T-helper 9 cell (primary cell): ENCODE data around the gene NKAIN1.
"Not testable (repeated sequence)": the region's sequence is repeated elsewhere in the genome, so short reads cannot be mapped to it uniquely, and the experiment has no call there.

Source experiments
- DNase-seq: peaks from one replicate; pipeline ENCODE4 v3.0.0-alpha.2; 2020
- total RNA-seq, 2 donors: gene quantifications; one replicate each; lab custom pipeline; 2026; lab: John Stamatoyannopoulos, UW

NKAIN1 gene
- total RNA-seq, result 0 reads per million in 2 donors

DNA sequence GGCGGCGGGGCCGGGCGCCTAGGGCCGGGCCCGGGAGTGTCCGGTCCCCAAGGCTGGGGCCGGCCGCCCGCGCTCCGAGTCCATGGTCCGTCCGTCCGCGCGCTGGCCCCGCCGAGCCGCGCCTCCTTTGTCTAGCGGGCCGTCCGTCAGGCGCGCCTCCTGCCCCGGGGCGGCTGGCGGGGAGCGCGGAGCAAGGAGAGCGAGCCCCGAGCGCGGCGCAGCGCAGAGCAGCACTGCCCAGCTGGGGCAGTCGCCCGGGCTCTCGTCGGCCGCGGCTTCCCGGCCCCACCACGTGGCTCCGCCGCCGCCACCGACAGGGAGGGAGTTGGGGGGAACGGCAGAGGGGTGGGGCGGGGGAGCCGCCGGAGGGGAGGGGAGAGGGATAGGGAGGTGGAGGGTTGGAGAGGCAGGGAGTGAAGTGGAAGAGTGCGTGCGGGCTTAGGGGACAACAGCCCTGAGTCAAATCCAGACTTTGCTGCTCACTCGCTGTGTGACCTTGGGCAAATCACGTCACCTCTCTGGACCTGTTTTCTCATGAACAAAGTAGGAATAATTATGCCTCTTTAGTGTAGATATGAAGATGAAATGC, at the start of gene NKAIN1:
Gene NKAIN1 (minus strand): TSS at position 235 of the 589 bp plus-strand sequence. CDS start 340 bp downstream, outside the sequence.
- no peak for DNase-seq

DNA sequence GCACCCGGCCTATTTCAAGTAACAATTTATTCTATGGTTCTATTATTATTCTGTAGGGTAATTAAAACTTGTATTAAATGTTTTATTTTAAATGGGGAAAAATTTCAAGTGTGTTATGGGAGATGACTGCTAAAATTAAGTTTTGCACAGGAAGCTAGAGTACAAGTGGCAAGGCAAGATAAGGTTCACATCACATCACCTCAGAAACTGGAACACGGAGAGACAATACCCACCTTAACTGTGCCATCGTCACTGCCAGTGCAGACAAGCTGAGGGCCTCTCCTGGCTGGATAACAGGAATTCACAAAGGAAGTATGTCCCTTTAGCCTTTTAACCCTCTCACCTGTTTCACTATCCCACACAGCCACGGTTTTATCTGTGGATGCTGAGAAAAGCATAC, 49.3 kb upstream of the NKAIN1 start:
- DNase-seq, result no peak

GRCh38 chr1:31287791-31288190, 48.1 kb upstream of the NKAIN1 start:
- DNase-seq, result not testable (repeated sequence)

GRCh38 chr1:31282426-31282825, 42.7 kb upstream of the NKAIN1 start:
- not testable (repeated sequence) for DNase-seq

- no peak for DNase-seq
These were observed 33.9 kb upstream of the NKAIN1 start for GRCh38 chr1:31273619-31274018.

DNA sequence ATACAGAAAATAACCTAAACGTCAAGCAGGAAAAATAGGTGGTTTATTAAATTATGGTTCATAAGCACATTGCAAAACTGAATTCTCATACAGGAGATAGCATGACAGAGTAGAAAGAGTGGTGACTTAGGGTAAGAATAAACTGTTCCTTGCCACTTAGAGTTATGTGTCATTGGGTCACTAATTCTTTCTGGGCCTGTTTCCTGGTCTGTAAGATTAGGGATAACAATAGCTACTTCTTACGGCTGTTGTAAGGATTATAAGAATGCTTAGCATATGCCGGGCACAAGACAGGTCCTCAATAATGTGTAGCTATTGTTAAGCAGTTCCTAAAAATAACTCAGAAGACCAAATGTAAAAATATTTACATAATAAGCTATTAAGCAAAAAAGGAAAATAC, 32.7 kb upstream of the NKAIN1 start:
- no peak for DNase-seq

GRCh38 chr1:31266547-31266946, 26.9 kb upstream of the NKAIN1 start:
- DNase-seq, result no peak

DNA sequence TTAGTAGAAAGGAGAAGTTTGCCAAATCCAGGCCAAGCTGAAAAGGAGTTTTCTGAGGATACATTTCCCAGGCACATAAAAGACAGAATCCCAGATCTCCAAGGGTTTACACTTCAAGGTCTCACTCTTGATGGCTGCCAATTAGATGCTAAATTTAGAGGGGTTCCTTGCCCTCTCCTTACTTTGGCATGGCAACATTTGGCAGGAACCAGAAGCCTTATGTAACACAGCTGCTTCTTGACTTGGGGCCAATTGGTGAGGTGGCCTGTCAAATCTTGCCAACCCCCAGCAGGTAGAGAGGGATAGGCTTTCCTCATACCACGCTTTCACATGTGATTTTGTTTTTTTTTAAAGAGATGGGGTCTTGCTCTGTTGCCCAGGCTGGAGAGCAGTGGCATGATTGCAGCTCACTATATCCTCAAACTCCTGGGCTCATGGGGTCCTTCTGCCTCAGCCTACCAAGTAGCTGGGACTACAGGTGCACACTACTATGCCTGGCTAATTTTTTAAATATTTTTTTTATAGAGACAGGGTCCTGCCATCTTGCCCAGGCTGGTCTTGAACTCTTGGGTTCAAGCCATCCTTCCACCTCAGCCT, 25.2 kb upstream of the NKAIN1 start:
- DNase-seq, result no peak

DNA sequence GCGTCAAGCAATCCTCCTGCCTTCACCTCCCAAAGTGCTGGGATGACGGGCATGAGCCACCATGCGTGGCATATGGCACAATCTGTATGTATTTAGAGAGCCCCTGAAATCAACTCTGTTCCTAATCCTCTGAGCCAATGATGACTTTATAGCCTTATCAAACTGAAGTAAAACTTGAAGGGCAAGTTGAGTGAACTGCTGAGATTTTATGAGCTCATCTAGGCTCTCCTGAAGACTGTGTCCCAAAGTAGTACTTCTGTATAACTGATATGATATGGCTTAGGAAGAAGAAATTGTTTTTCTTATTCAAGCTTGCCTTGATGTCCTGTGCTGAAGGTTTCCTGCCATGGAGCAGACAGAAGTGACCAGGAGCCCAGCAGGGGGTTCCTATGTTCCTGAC, 23.7 kb upstream of the NKAIN1 start:
- no peak for DNase-seq

DNA sequence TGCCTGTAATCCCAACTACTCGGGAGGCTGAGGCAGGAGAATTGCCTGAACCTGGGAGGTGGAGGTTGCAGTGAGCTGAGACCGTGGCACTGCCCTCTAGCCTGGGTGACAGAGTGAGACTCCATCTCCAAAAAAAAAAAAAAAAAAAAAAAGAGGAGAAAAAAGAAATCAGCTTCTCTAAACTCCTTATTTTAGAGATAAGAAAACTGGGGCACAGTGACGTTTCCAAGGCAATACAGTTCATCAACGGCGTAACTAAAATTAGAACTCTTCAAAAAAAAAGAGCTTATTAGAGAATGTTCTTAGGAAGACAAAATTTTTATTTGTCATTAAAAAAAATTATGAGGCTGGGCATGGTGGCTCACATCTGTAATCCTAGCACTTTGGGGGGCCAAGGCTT, 22.7 kb upstream of the NKAIN1 start:
- not testable (repeated sequence) for DNase-seq

- DNase-seq, result no peak
These were observed 22.2 kb upstream of the NKAIN1 start for GRCh38 chr1:31261916-31262315.

GRCh38 chr1:31259746-31260145, 20.1 kb upstream of the NKAIN1 start:
- DNase-seq, result no peak

- no peak for DNase-seq
These were observed 18.9 kb upstream of the NKAIN1 start for GRCh38 chr1:31258581-31258980.

DNA sequence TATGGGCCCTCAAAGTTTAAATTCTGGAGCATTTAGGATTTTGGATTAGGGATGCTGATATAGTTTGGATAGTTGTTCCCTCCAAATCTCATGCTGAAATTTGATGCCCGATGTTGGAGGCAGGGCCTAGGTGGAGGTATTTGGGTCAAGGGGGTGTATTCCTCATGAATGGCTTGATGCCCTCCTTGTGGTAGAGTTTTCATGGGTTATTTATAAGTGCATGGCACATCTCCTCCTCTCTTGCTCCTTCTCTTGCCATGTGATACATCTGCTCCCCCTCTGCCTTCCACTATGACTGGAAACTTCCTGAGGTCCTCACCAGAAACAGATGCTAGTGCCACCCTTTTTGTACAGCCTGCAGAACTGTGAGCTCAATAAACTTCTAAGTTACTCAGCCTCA, 17.5 kb upstream of the NKAIN1 start:
- no peak for DNase-seq

DNA sequence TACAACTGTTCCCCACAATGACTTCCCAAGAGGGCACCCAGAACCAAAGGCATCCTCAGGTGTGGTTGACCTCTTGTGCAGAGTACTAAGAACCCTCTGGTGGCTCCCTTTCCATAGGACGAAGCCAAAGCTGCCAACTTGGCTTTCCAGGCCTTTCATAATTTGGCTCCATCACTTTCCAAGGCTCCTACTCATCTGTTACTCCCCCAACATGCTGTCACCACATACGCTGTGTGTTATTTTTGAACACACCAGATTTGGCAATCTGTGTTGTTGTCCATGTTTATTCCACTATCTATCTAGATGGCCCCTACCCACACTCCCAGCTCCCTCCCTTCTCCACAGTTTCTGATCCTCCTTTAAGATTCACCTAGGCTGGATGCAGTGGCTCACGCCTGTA, 10.2 kb upstream of the NKAIN1 start:
- no peak for DNase-seq

DNA sequence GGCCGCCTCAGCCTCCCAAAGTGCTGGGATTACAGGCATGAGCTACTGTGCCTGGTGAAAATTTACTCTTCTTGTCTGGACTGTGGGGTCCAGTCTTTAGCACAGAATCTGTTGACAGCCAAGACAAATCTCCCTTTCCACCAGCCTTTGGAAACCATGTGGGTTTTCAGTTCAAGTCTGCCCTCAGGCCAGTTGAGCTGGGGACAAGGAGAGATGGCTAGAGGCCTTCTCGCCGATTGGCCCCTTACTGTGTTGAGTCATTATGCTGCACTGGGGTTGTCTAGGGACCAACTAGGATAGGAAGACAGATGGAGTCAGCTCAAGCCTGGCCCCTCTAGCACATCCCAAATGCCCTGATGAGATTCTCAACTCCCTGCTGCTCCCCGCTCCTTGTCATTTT, 8.6 kb upstream of the NKAIN1 start:
- DNase-seq, result no peak

- DNase-seq, result no peak
These were observed 4.6 kb upstream of the NKAIN1 start for GRCh38 chr1:31244326-31244725.

DNA sequence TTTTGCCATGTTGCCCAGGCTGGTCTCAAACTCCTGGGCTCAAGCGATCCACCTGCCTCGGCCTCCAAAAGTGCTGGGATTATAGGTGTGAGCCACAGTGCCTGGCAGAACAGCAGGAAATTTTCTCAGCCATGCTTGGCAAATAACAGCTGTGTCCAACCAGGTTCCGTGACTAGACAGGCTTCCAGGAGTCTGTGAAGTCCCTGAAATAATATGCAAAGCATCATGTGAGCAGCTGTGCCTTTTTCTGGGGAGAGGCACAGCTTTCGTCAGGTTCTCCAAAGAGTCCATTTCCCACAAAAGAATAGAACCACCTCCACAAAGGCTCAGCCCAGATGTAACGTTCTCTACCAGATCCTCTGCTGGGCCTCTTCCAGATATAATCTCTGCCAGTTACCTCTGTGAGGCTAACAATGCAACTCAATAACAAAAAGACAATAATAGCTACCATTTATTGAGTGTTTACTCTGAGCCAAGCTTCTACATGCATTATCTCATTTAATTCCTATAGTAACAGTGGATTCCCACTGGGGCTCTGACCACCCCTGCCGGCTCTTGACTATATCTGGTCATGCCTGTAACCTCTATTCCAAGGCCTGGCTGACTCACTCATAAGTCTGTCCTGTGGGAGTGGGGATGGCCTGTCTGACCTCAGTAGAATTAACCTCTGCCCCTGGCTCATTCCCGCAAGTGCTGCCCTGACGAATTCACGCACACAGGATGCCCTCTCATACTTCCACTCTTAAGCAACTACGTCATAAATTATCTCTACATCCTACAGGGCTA, 4.0 kb upstream of the NKAIN1 start:
- no peak for DNase-seq

DNA sequence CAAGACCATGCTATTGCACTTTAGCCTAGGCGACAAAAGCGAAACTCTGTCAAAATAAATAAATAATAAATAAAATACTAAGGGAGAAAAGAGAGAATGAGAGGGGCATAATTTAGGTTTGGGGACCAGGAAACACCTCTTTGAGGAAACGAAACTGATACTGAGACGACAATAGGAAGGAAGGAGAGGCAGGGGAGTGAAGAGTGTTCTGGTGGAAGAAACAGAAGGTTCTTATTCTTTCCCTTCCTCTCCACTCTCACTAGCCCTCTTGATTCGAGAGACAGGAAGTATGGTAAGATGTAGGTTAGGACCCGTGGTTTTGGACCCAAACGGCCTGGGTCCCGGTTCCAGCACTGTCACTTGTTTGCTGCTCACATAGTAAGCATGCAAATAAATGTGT, 1.6 kb upstream of the NKAIN1 start:
- DNase-seq, result no peak

DNA sequence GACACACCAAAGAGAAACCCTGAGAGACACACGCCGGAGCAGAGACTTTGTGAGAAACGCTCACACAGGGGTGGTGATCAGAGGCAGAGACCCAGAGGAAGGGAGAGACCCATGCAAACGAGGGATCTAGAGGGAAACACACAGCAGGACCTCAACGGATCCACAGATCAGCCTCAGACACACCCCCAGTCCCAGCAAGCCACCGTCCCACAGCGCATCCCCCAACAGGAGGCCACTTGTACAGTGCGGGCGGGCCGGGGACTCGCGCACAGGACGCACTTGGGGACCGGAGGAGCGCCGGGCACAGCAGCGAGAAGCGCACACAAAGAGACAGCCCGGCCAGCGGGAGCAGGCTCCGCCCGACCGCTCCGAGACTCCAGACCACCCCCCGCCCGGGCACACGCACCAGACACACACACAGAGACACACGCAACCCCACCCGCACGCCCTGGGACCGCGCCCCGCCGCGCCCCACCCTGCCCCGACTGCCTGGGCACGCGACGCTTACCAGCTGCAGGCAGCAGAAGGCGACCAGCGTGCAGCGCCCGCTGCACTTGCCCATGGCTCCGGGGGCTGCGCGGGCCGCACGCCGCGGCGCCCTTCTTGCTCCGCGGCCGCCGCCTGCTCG, 587 bp downstream of the NKAIN1 start:
- DNase-seq, result no peak

DNA sequence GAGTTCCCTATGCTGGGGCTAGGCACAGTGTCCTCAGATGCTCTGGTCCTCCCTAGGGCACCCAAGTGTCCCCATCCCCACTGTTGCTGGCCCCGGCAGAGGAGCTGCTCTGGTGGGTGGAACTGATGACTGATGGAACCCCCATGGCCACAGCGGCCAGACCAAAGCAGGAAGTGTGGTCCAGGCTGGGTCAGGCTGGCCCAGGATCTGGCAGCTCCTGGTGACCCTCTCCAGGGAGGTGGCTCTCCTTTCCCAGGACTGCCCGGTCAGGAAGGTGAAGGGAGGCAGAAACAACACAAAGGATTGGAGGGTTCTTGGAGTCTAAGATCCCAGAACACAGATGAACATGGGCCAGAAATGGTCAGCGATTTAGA, 1.1 kb downstream of the NKAIN1 start:
- no peak for DNase-seq

DNA sequence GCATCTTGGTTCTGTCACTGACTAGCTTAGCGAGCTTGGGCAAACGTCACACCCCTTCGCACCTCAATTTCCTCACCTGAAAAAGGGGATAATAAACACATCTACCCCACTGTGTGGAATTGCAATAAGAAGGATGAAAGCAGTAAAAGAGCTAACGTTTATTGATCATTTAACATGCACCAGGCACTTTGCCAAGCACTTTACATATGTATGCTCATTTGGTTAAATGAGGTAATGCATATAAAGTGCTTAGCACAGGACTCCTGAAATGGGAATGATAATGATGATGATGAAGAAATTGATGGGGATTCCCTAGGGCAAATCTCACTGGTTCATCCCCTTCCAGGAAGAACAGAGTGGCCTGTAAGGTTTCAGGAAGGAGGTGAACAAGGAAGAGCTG, 4.8 kb downstream of the NKAIN1 start:
- no peak for DNase-seq

DNA sequence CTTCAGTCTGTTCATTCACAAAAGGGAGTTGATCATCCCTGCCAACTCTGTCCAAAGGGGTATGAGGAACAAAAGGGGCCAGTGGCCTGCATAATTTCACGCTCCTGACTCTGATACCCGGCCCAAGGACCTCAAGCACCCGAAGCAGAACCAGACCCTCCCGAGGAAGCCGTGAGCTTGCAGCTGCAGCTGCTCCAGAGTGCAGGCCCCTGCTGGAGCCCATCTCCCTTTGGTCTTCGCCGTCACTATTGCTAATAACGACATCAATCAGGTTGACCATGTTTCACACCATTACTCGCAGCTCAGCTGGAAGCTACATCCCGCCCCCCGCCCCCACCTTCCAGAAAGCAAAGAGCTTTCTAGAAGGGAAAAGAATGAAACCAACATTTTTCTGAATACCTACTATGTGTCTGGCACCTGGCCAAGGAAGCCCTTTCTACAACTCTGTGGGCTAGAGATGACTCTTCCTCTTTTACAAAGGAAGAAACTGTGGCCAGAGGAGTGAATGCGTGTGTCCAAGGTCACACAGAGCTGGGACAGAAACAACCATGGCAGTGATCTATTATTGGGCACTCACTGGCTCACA, 5.5 kb downstream of the NKAIN1 start:
- DNase-seq, result no peak
